ENCODE results near the gene LHX1.

GRCh38 chr17:36899250-36900159 lies 37.8 kb upstream of the LHX1 start:
- TF ChIP-seq, protein P1, sequence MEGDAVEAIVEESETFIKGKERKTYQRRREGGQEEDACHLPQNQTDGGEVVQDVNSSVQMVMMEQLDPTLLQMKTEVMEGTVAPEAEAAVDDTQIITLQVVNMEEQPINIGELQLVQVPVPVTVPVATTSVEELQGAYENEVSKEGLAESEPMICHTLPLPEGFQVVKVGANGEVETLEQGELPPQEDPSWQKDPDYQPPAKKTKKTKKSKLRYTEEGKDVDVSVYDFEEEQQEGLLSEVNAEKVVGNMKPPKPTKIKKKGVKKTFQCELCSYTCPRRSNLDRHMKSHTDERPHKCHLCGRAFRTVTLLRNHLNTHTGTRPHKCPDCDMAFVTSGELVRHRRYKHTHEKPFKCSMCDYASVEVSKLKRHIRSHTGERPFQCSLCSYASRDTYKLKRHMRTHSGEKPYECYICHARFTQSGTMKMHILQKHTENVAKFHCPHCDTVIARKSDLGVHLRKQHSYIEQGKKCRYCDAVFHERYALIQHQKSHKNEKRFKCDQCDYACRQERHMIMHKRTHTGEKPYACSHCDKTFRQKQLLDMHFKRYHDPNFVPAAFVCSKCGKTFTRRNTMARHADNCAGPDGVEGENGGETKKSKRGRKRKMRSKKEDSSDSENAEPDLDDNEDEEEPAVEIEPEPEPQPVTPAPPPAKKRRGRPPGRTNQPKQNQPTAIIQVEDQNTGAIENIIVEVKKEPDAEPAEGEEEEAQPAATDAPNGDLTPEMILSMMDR (conservative IDR thresholded peaks at IDR 0.05 in 1 of 2, IDR thresholded peaks at IDR 0.05 in 1 of 2; ENCODE audit: extremely low read depth in 1 of 2, insufficient read depth in 1 of 2, low read depth in 1 of 2, low read length in 2 of 2): no peak
- no peak for TF ChIP-seq EZH2 (IDR thresholded peaks at IDR 0.05; ENCODE audit: borderline replicate concordance, low read length)
